ENCODE measurements around the gene IQCM.

The IQCM gene

GRCh38 chr4:149727663-149728062 is 88.0 kb downstream of the IQCM start (continued):
- TF ChIP-seq ZNF114 (tag by site-specific recombination; IDR thresholded peaks at IDR 0.05) = no peak
- TF ChIP-seq ZBTB8A (tag by site-specific recombination; IDR thresholded peaks at IDR 0.05) = no peak
- TF ChIP-seq ZSCAN4 (tag by site-specific recombination; IDR thresholded peaks at IDR 0.05) = no peak
- TF ChIP-seq SP7 (tag by site-specific recombination; IDR thresholded peaks at IDR 0.05) = no peak
- no peak for TF ChIP-seq ZNF148 (tag by site-specific recombination; IDR thresholded peaks at IDR 0.05; ENCODE audit: borderline replicate concordance)
- TF ChIP-seq ZNF248 (tag by site-specific recombination; IDR thresholded peaks at IDR 0.05) = no peak
- TF ChIP-seq ZNF555 (tag by site-specific recombination; conservative IDR thresholded peaks at IDR 0.05) = no peak
- no peak for TF ChIP-seq ZNF585B (tag by site-specific recombination; IDR thresholded peaks at IDR 0.05)
- TF ChIP-seq ZNF654 (tag by site-specific recombination; IDR thresholded peaks at IDR 0.05; ENCODE audit: low read depth) = no peak
- TF ChIP-seq OVOL3 (tag by site-specific recombination; IDR thresholded peaks at IDR 0.05) = no peak
- no peak for TF ChIP-seq ZNF350 (tag by site-specific recombination; IDR thresholded peaks at IDR 0.05)
- no peak for TF ChIP-seq ZNF23 (tag by site-specific recombination; IDR thresholded peaks at IDR 0.05; ENCODE audit: borderline replicate concordance)
- TF ChIP-seq HIC1 (tag by site-specific recombination; IDR thresholded peaks at IDR 0.05) = no peak

GRCh38 chr4:149723065-149723464 is 92.6 kb downstream of the IQCM start:
- Histone ChIP-seq H3K9me3 (ENCODE audit: control insufficient read depth, insufficient read depth, low read depth, low read length) (no peaks in the 10 kb centered on the region), H3K27ac (ENCODE audit: extremely low read depth, low read depth, low read length) (no peak overlapping the region), H3K4me3 (ENCODE audit: low read depth, low read length) (no peak overlapping the region), H3K4me1 (ENCODE audit: control insufficient read depth, insufficient read depth, low read length) (no peaks in the 10 kb centered on the region), H3K36me3 (ENCODE audit: control insufficient read depth in 2 of 2, insufficient read depth in 1 of 2, low read length in 2 of 2) (no peaks in the 10 kb centered on the region)
- no peak for TF ChIP-seq ZNF558 (tag by site-specific recombination; IDR thresholded peaks at IDR 0.05)
- ChIA-PET POLR2A (no interaction called here), CTCF (no interaction called here)

- H3K36me3 ChIP-seq (ENCODE audit: control insufficient read depth in 2 of 2, insufficient read depth in 1 of 2, low read length in 2 of 2) = no peaks in the 10 kb centered on the region
- no peaks in the 10 kb centered on the region for H3K9me3 ChIP-seq (ENCODE audit: control insufficient read depth, insufficient read depth, low read depth, low read length)
- H3K27ac ChIP-seq (ENCODE audit: extremely low read depth, low read depth, low read length) = no peak overlapping the region
- H3K4me3 ChIP-seq (ENCODE audit: low read depth, low read length) = no peak overlapping the region
- H3K4me1 ChIP-seq (ENCODE audit: control insufficient read depth, insufficient read depth, low read length) = no peaks in the 10 kb centered on the region
- POLR2A ChIA-PET = no interaction called here
- no peak for TF ChIP-seq ZNF692 (tag by site-specific recombination; IDR thresholded peaks at IDR 0.05)
- CTCF ChIA-PET = no interaction called here
Measured at GRCh38 chr4:149719806-149720205, 95.8 kb downstream of the IQCM start.
